ENCODE data around the gene GALNTL6.

- TF ChIP-seq CTCF (IDR thresholded peaks at IDR 0.05; ENCODE audit: insufficient read depth, low read length, poor library complexity, severe bottlenecking) = no peak
- TF ChIP-seq EZH2phosphoT487 (conservative IDR thresholded peaks at IDR 0.05; ENCODE audit: low read length) = no peak
These were observed 937.7 kb downstream of the GALNTL6 start for GRCh38 chr4:172750910-172751309.
